Body of pancreas (tissue), 4 donors: ENCODE results near the gene CDK5RAP2. TPM values are rescaled to one million over a fixed set of nuclear protein-coding genes. Genes with fewer than 3 reads are reported as not detected.

Source experiments
- ATAC-seq: fragments of 150-250 bp; one replicate; pipeline ENCODE4 v1.9.1; 2016
- DNase-seq, 4 donors: peaks; one replicate each; pipeline ENCODE4 v3.0.0-alpha.2; 2019
- H3K27ac ChIP-seq, 4 donors: fragments of 200-600 bp; sonication (generic); 1 replicate in 3 of 4; 2 replicates in 1 of 4; pipeline versions ENCODE4 v1.5.1 to v1.6.1; 2016 to 2019; ENCODE audit warnings: mild to moderate bottlenecking in 1 of 4, mixed read lengths in 1 of 4, moderate library complexity in 1 of 4
- H3K27me3 ChIP-seq, 2 donors: fragments of 200-600 bp; sonication (generic); one replicate each; pipeline ENCODE4 v1.6.0; 2016; ENCODE audit warnings: mild to moderate bottlenecking in 1 of 2
- H3K36me3 ChIP-seq, 2 donors: fragments of 200-600 bp; sonication (generic); replicated peaks in 1 of 2; 2 replicates each; pipeline ENCODE4 v1.5.1; 2016; ENCODE audit warnings: low read depth in 2 of 2; ENCODE audit not compliant: insufficient read depth in 1 of 2
- H3K4me1 ChIP-seq: fragments of 200-600 bp; sonication (generic); one replicate; pipeline ENCODE4 v1.6.0; 2016
- H3K4me3 ChIP-seq, 2 donors: fragments of 200-600 bp; sonication (generic); 1 replicate in 1 of 2; 2 replicates in 1 of 2; pipeline ENCODE4 v1.5.1; 2016 to 2019
- H3K9me3 ChIP-seq, 3 donors: fragments of 200-600 bp; sonication (generic); 1 replicate in 2 of 3; 2 replicates in 1 of 3; pipeline ENCODE4 v1.5.1; 2016
- POLR2A ChIP-seq, 3 donors: fragments of 450-650 bp; IDR thresholded peaks; one replicate each; pipeline ENCODE4 v1.6.1; 2016; ENCODE audit warnings: antibody characterized with exemption in 3 of 3, mild to moderate bottlenecking in 2 of 3
- WGBS, 2 donors: methylation state at CpG; one replicate each; pipeline ENCODE4 v1.1.5; 2017; 5-methylcytosine and 5-hydroxymethylcytosine counted together
- intact Hi-C: fragments of 100-400 bp; cut with DNase I; formaldehyde crosslinking; loops from one replicate; pipeline ENCODE4 v1.15.1; 2023
- total RNA-seq, 2 donors: library from RNA; depleted of rRNA; stranded (reverse); fragments of >200 nt; gene quantifications; one replicate each; pipeline ENCODE4 v1.1.0, GENCODE V29; 2016
- TF ChIP-seq, protein P1 (sequence below), 7 experiments: fragments of 450-650 bp in 4 of 7; fragments of 200-600 bp in 3 of 7; sonication (generic) in 3 of 7; IDR thresholded peaks; one replicate each; pipeline ENCODE4 v1.5.1; 2016 to 2019; ENCODE audit warnings: antibody characterized with exemption in 7 of 7

Gene CDK5RAP2
- total RNA-seq, 2 donors from 2014 or later = 21.5 to 45.5 TPM

DNA sequence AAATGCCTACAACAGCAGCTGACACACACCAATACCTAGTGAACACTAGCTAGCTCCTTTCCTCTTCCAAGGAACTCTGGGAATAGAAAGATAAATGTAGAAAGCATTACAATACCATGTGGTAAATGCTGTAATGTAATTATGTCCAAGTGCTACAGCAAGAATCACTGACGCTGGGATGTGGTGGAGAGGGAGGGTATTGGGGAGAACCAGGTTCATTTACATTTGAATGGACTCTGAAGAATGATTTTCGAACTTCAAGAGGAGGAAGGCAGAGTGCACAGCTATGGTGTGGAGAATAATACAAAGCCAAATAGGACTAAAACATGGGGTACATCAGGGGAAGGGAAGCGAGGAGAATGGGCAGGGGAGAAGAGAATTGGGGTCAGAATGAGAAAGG, 158.0 kb downstream of the CDK5RAP2 start:
- DNase-seq (no peak), ATAC-seq (no peak)
- H3K27ac ChIP-seq = no peak overlapping the region
- H3K4me1 ChIP-seq = no peaks in the 10 kb centered on the region
- H3K9me3 ChIP-seq = no peaks in the 10 kb centered on the region
- 89 to 95% methylated on average over 3 of the region's 3 CpGs for WGBS, 2 donors
- H3K4me3 ChIP-seq = no peak overlapping the region
- no peak for TF ChIP-seq POLR2A (IDR thresholded peaks at IDR 0.05)
- TF ChIP-seq, protein P1, sequence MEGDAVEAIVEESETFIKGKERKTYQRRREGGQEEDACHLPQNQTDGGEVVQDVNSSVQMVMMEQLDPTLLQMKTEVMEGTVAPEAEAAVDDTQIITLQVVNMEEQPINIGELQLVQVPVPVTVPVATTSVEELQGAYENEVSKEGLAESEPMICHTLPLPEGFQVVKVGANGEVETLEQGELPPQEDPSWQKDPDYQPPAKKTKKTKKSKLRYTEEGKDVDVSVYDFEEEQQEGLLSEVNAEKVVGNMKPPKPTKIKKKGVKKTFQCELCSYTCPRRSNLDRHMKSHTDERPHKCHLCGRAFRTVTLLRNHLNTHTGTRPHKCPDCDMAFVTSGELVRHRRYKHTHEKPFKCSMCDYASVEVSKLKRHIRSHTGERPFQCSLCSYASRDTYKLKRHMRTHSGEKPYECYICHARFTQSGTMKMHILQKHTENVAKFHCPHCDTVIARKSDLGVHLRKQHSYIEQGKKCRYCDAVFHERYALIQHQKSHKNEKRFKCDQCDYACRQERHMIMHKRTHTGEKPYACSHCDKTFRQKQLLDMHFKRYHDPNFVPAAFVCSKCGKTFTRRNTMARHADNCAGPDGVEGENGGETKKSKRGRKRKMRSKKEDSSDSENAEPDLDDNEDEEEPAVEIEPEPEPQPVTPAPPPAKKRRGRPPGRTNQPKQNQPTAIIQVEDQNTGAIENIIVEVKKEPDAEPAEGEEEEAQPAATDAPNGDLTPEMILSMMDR (IDR thresholded peaks at IDR 0.05) = no peak
- intact Hi-C loops = no loop called here
- H3K36me3 ChIP-seq = peaks cover 0 to 5% of the 10 kb centered on the region in 2 donors
- H3K27me3 ChIP-seq = no peaks in the 10 kb centered on the region

DNA sequence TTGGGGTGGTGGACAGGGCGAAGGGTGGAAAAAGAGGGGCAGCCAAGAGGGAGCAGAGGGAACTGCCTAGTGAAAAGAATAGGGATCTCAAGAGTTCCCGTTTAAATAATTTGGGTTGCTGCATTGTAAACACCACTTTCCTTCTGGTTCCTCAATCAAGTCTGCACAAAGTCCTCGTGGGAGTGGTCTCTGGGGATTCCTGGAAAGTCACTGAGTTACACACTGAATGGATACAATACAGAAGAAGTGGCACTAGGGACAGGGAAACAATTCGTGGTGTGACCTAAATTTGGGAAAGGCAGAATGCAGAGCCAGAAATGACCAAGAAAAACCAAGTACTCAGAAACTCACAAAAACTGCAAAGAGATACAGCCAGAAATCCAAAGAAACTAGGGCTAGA, 161.7 kb downstream of the CDK5RAP2 start:
- Histone ChIP-seq H3K4me1 (no peaks in the 10 kb centered on the region), H3K36me3 (peaks cover 0 to 4% of the 10 kb centered on the region in 2 donors), H3K27me3 (no peaks in the 10 kb centered on the region), H3K27ac (no peak overlapping the region), H3K9me3 (no peaks in the 10 kb centered on the region), H3K4me3 (no peak overlapping the region)
- 69 to 78% methylated on average over 4 of the region's 4 CpGs for WGBS, 2 donors
- ATAC-seq (no peak), DNase-seq (no peak)
- intact Hi-C loops = no loop called here
- TF ChIP-seq, protein P1 (IDR thresholded peaks at IDR 0.05) = no peak
- TF ChIP-seq POLR2A (IDR thresholded peaks at IDR 0.05) = no peak

DNA sequence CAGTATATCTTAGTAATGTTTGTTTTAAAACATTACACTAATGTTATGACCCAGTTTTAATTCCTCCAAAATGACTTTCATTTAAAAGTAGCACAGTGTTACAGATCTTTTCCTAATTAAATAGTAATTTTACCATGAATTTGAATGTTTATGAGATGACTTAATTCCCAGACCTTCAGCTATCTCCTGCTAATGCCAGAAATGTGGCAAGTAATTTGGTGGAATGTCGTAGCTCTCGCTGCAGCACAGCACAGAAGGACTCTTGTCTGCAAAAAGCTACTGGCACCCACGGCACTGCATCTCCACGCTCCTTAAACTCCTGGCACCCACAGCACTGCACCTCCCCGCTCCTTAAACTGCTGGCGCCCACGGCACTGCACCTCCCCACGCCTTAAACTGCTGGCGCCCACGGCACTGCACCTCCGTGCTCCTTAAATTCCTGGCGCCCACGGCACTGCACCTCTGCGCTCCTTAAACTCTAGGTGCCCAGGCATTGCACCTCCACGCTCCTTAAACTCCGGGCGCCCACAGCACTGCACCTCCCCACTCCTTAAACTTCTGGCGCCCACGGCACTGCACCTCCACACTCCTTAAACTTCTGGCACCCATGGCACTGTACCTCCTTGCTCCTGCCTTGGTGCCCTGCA, 163.1 kb downstream of the CDK5RAP2 start:
- 94% methylated on average over 19 of the region's 19 CpGs for WGBS, 2 donors
- no peak for ATAC-seq
- no peaks in the 10 kb centered on the region for H3K4me1 ChIP-seq

DNA sequence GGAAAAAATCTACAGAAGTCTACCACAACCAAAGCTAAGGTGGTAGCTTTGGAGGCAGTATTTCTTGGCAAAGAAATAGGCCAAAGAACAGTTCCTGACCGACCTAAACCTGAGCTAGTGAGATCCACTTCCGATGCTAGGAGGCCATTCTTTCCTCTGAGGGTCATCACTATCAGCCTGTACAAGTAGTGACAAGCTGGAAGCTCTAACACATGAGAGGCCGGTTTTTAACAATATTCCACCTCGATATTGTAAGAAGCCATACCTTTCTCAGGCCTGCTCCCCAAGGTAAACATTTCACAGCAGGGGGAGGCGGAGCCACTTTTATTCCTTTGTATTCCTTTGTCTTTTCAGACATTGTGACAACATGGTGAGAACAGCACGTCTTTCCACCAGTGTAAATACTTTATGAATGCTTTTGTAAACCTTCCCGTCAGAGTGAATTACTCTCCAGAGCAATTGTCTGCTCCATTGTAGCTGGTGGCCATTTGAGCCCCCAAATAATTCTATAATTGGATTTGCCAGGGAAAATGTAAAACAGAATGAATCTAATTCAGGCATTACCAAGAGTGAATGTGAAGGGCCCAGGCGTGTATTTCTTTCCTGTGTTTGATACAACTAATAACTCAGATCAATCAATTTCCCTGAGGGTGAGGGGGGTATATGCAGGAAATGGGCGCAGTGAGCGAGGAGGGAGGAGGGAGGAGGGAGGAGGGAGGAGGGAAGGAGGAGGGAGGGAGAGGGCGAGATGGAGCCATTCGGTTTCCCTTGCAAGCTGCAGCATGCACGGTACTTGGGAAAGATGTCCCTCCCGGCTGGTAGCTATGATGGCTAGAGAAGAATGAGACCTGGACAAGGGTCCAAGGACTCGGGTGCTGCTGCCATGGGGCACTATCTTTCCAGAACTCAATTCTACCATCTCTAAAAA, 166.6 kb downstream of the CDK5RAP2 start:
- TF ChIP-seq, protein P1 (IDR thresholded peaks at IDR 0.05) = no peak
- TF ChIP-seq POLR2A (IDR thresholded peaks at IDR 0.05) = no peak
- no peaks in the 10 kb centered on the region for H3K4me1 ChIP-seq
- peaks cover 0 to 4% of the 10 kb centered on the region in 2 donors for H3K36me3 ChIP-seq
- ATAC-seq = no peak
- intact Hi-C loops = no loop called here
- H3K27me3 ChIP-seq = no peaks in the 10 kb centered on the region
- H3K9me3 ChIP-seq = no peaks in the 10 kb centered on the region
- WGBS, 2 donors = 88 to 92% methylated on average over 15 of the region's 15 CpGs
- DNase-seq = no peak
- H3K4me3 ChIP-seq = no peak overlapping the region
- H3K27ac ChIP-seq = no peak overlapping the region

More for the DNA sequence above, 163.1 kb downstream of the CDK5RAP2 start:
- DNase-seq = no peak
- H3K36me3 ChIP-seq = peaks cover 0 to 3% of the 10 kb centered on the region in 2 donors
- intact Hi-C loops = no loop called here
- no peak overlapping the region for H3K4me3 ChIP-seq
- no peak overlapping the region for H3K27ac ChIP-seq
- no peaks in the 10 kb centered on the region for H3K27me3 ChIP-seq
- TF ChIP-seq, protein P1 (IDR thresholded peaks at IDR 0.05) = no peak
- no peak for TF ChIP-seq POLR2A (IDR thresholded peaks at IDR 0.05)
- no peaks in the 10 kb centered on the region for H3K9me3 ChIP-seq
